ENCODE results near the gene TUBA3D.
"Not testable (repeated sequence)": the region's sequence is repeated elsewhere in the genome, so short reads cannot be mapped to it uniquely, and the experiment has no call there.

DNA sequence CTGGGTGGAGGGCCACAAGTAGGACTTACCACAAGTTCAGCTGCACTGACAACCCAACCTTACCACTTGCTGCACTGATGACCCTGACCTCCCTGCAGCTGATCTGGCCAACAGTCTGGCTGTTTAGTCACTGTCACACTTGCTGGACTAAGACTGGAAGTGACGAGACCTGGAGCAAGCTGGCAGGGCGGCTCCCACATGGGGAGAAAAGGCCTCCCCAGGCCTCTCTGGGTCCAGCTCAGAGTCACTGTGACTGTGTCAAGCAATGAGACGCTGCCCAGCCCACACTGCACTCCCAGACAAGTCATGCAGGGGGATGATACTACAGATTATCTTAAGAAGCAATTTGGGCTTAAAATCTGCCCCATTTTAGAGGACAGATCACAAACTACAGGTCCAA, 5.0 kb upstream of the TUBA3D start:
- TF ChIP-seq, protein P1, sequence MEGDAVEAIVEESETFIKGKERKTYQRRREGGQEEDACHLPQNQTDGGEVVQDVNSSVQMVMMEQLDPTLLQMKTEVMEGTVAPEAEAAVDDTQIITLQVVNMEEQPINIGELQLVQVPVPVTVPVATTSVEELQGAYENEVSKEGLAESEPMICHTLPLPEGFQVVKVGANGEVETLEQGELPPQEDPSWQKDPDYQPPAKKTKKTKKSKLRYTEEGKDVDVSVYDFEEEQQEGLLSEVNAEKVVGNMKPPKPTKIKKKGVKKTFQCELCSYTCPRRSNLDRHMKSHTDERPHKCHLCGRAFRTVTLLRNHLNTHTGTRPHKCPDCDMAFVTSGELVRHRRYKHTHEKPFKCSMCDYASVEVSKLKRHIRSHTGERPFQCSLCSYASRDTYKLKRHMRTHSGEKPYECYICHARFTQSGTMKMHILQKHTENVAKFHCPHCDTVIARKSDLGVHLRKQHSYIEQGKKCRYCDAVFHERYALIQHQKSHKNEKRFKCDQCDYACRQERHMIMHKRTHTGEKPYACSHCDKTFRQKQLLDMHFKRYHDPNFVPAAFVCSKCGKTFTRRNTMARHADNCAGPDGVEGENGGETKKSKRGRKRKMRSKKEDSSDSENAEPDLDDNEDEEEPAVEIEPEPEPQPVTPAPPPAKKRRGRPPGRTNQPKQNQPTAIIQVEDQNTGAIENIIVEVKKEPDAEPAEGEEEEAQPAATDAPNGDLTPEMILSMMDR (conservative IDR thresholded peaks at IDR 0.05; ENCODE audit: low read length), result not testable (repeated sequence)
- not testable (repeated sequence) for TF ChIP-seq EZH2phosphoT487 (IDR thresholded peaks at IDR 0.05; ENCODE audit: borderline replicate concordance, low read depth, low read length)

Data from OCI-LY7 (cell line).